NOMO-1 treated with DMSO at 0.1 percent for 48 hours (cell line): ENCODE data around the gene HELQ.

Source experiments
- DNase-seq: peaks from one replicate; lab custom pipeline; 2025; ENCODE audit not compliant: unreplicated experiment; lab: John Stamatoyannopoulos, UW

The HELQ gene

GRCh38 chr4:83371235-83371634, 84.4 kb downstream of the HELQ start:
- no peak for DNase-seq

GRCh38 chr4:83370640-83370906, 85.0 kb downstream of the HELQ start:
- no peak for DNase-seq

- DNase-seq: peak; percentile 98
Observed at GRCh38 chr4:83369831-83370639, 85.6 kb downstream of the HELQ start.

- DNase-seq: no peak
Observed at GRCh38 chr4:83364312-83364711, 91.3 kb downstream of the HELQ start.

- peak; percentile 20 for DNase-seq
Observed at GRCh38 chr4:83362492-83363329, 92.9 kb downstream of the HELQ start.

- no peak for DNase-seq
Observed at GRCh38 chr4:83361416-83362103, 94.1 kb downstream of the HELQ start.

GRCh38 chr4:83360018-83360417, 95.6 kb downstream of the HELQ start:
- DNase-seq: no peak

GRCh38 chr4:83358410-83358809, 97.2 kb downstream of the HELQ start:
- no peak for DNase-seq
